ENCODE measurements around the gene CABP2. TPM values are rescaled to one million over a fixed set of nuclear protein-coding genes. Genes with fewer than 3 reads are reported as not detected.

The CABP2 gene
- total RNA-seq, 1 experiment from 2014 or later: not detected

DNA sequence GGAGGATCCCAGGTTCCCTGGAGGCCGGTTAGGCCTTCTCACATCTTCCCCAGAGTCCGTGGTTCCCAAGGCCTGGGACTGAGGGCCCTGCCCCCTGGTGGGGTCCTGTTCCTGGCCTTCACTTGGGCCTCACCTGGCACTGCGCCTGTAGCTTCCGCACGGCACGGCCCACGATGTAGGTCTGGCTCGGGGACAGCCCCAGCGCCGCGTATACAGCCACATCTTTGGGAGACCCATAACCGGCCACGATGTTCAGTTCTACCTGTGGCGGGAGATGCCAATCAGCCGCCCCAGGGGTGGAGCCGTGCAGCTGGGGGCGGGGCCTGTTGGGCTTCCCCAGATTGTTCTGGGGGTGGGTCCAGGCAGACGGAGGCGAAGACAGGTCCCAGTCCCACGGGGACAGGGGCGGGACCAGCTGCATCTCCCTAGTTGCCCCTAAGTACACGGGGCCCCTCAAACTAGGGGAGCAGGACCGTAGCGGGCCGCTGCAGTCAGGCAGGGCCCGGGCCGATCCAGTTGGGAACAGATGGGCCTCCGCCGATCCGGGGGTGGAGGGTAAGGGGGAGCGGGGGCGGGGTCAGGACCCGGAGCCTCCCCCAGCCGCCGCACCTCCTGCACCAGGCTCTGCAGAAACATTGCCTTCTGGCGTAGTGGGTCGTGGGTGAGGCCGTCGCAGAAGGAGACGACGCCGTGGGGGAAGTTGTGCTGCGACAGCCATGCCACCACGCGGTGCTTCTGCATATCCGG lies 30.3 kb downstream of the CABP2 start:
- intact Hi-C loops (cut with micrococcal nuclease; ENCODE audit: unreplicated experiment): no loop called here
- 0 out of 2 replicates have a peak, but pooled peaks cover 5% of the 10 kb centered on the region for H4K20me1 ChIP-seq (ENCODE audit: insufficient read depth)
- no peaks in the 10 kb centered on the region for H3K9me2 ChIP-seq (ENCODE audit: insufficient read depth)
- CTCF ChIA-PET: no interaction called here
- TF ChIP-seq, protein P1, sequence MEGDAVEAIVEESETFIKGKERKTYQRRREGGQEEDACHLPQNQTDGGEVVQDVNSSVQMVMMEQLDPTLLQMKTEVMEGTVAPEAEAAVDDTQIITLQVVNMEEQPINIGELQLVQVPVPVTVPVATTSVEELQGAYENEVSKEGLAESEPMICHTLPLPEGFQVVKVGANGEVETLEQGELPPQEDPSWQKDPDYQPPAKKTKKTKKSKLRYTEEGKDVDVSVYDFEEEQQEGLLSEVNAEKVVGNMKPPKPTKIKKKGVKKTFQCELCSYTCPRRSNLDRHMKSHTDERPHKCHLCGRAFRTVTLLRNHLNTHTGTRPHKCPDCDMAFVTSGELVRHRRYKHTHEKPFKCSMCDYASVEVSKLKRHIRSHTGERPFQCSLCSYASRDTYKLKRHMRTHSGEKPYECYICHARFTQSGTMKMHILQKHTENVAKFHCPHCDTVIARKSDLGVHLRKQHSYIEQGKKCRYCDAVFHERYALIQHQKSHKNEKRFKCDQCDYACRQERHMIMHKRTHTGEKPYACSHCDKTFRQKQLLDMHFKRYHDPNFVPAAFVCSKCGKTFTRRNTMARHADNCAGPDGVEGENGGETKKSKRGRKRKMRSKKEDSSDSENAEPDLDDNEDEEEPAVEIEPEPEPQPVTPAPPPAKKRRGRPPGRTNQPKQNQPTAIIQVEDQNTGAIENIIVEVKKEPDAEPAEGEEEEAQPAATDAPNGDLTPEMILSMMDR (conservative IDR thresholded peaks at IDR 0.05): no peak
- TF ChIP-seq EZH2 (IDR thresholded peaks at IDR 0.05; ENCODE audit: low read depth): no peak
- no peaks in the 10 kb centered on the region for H3K27me3 ChIP-seq (ENCODE audit: insufficient read depth, low read depth)
- H3K4me1 ChIP-seq (replicated peaks; ENCODE audit: insufficient read depth): no peaks in the 10 kb centered on the region
- H3K4me2 ChIP-seq: no peak overlapping the region
- no TSS peak for BruUV-seq (replicated peaks)
- H3K36me3 ChIP-seq (ENCODE audit: low read depth): no peaks in the 10 kb centered on the region
- POLR2A ChIA-PET (ENCODE audit: unreplicated experiment): no interaction called here
- no peak overlapping the region for H3K27ac ChIP-seq
- H3F3A ChIP-seq (ENCODE audit: insufficient read depth, low read depth): peaks cover 23% of the 10 kb centered on the region; the same call in 1 of the 2 replicates
- H3K79me2 ChIP-seq (ENCODE audit: low read depth): no peaks in the 10 kb centered on the region
- no peak overlapping the region for H2AFZ ChIP-seq
- no peaks in the 10 kb centered on the region for H3K9me3 ChIP-seq (ENCODE audit: insufficient read depth, low read depth)
- no peak for DNase-seq
- H3K4me3 ChIP-seq: no peak overlapping the region

DNA sequence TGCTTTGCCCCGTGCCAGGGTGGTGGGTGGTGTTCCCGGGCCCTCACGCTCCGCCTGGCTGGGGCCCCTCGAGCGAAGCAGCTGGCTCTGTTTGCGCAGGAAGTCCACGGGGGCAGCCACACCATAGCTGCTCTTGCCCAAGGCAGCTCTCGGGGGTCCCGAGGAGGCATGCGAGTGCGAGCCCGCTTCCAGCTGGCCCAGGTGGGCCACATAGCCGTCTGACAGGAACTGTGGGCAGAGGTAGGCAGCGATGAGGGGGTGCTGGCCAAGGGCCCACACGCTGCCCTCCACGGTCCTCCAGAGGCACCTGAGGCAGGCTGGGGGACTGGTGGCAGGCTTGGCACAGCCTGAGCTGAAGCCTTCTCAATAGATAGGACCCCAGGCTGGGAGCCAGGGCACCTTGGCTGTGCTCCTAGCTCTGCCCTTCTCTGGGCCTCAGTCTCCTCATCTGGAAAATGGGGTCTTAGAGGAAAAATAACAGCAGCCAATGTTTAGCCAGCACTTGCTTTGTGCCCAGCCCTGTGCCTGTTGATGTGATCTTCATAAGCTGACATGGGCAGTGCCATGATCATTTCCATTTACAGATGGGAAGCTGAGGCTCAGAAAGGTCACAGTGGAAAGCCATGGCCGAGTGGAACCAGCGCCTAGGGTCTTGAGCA lies 31.0 kb downstream of the CABP2 start:
- ChIA-PET CTCF (no interaction called here), POLR2A (ENCODE audit: unreplicated experiment) (no interaction called here)
- Histone ChIP-seq H2AFZ (no peak overlapping the region), H3K4me1 (replicated peaks; ENCODE audit: insufficient read depth) (no peaks in the 10 kb centered on the region), H3K4me3 (no peak overlapping the region), H3K9me2 (ENCODE audit: insufficient read depth) (no peaks in the 10 kb centered on the region), H3K27me3 (ENCODE audit: insufficient read depth, low read depth) (no peaks in the 10 kb centered on the region), H3K27ac (no peak overlapping the region), H3F3A (ENCODE audit: insufficient read depth, low read depth) (peaks cover 23% of the 10 kb centered on the region; the same call in 1 of the 2 replicates), H3K36me3 (ENCODE audit: low read depth) (no peaks in the 10 kb centered on the region), H3K4me2 (no peak overlapping the region), H3K79me2 (ENCODE audit: low read depth) (no peaks in the 10 kb centered on the region), H4K20me1 (ENCODE audit: insufficient read depth) (0 out of 2 replicates have a peak, but pooled peaks cover 5% of the 10 kb centered on the region), H3K9me3 (ENCODE audit: insufficient read depth, low read depth) (no peaks in the 10 kb centered on the region)
- DNase-seq: no peak
- intact Hi-C loops (cut with micrococcal nuclease; ENCODE audit: unreplicated experiment): no loop called here
- TF ChIP-seq, protein P1 (conservative IDR thresholded peaks at IDR 0.05): no peak
- no peak for TF ChIP-seq EZH2 (IDR thresholded peaks at IDR 0.05; ENCODE audit: low read depth)
- no TSS peak for BruUV-seq (replicated peaks)

DNA sequence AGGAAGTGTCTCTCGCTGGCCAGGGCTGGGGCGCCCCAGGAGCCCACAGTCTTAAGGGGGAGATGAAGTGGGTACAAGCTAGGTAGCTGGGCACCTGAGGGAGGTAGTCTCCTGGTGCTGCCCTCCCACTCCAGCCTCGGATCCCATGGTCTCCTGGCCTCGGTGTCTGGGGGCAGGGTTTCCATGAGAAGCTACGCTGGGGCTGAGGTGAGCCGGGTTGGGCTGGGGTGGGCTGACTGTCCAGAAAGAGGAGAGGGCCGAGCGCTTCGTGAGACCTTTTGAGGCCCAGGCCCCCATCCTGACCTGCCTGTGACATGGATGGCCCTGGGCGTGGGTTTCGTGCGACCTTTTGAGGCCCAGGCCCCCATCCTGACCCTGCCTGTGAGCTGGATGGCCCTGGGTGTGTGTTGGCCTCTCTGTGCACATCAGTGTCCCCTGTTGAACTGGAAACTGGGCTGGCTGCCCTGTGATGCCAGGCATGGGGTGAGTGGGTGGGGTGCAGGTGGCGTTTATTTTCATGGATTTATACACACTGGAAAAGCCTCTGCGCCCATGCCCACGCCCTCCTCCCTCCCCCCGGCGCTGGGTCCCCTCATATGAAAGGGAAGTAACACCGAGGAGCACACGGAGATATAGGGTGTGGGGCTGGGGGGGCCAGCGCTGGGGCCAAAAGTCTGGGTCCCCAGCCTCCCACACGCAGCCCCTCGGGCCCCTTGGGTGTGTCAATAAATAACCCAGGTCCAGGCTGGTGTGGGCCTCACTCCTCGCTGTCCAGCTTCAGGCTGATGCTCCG lies 31.8 kb downstream of the CABP2 start:
- Histone ChIP-seq H3K9me2 (ENCODE audit: insufficient read depth) (no peaks in the 10 kb centered on the region), H3K79me2 (ENCODE audit: low read depth) (no peaks in the 10 kb centered on the region), H3K4me2 (no peak overlapping the region), H3K36me3 (ENCODE audit: low read depth) (no peaks in the 10 kb centered on the region), H3K27me3 (ENCODE audit: insufficient read depth, low read depth) (no peaks in the 10 kb centered on the region), H3K27ac (no peak overlapping the region), H4K20me1 (ENCODE audit: insufficient read depth) (0 out of 2 replicates have a peak, but pooled peaks cover 5% of the 10 kb centered on the region), H3K9me3 (ENCODE audit: insufficient read depth, low read depth) (no peaks in the 10 kb centered on the region), H3F3A (ENCODE audit: insufficient read depth, low read depth) (peaks cover 23% of the 10 kb centered on the region; the same call in 1 of the 2 replicates), H2AFZ (no peak overlapping the region), H3K4me3 (no peak overlapping the region), H3K4me1 (replicated peaks; ENCODE audit: insufficient read depth) (no peaks in the 10 kb centered on the region)
- TF ChIP-seq EZH2 (IDR thresholded peaks at IDR 0.05; ENCODE audit: low read depth): no peak
- TF ChIP-seq, protein P1 (conservative IDR thresholded peaks at IDR 0.05): no peak
- CTCF ChIA-PET: no interaction called here
- no TSS peak for BruUV-seq (replicated peaks)
- POLR2A ChIA-PET (ENCODE audit: unreplicated experiment): interaction anchor here (0.6 kb wide), 1 partner anchor 91 kb away, joined by 3 read pairs; no protein-coding TSS in a partner anchor
- intact Hi-C loops (cut with micrococcal nuclease; ENCODE audit: unreplicated experiment): no loop called here
- DNase-seq: no peak

Measured in PC-9 (cell line).